ENCODE measurements around the gene USP3. TPM values are rescaled to one million over a fixed set of nuclear protein-coding genes. Genes with fewer than 3 reads are reported as not detected.

The USP3 gene
- total RNA-seq, 6 experiments from 2014 or later, result 21.9 to 33.8 (median 24.8) TPM

GRCh38 chr15:63555507-63555906, 51.1 kb downstream of the USP3 start:
- Histone ChIP-seq H3K9me3 (no peaks in the 10 kb centered on the region), H3K4me3 (no peak overlapping the region), H3K4me1 (peaks cover 0 to 24% (median 7%) of the 10 kb centered on the region in 4 donors), H3K27ac (no peak overlapping the region), H3K27me3 (no peaks in the 10 kb centered on the region), H3K36me3 (peaks cover 0 to 25% (median 3%) of the 10 kb centered on the region in 4 donors)
- no peak for TF ChIP-seq POLR2A (IDR thresholded peaks at IDR 0.05)
- no peak for TF ChIP-seq CTCF (IDR thresholded peaks at IDR 0.05)
- intact Hi-C loops (cut with DNase I), result no loop called here
- ATAC-seq (no peak), DNase-seq (no peak)

DNA sequence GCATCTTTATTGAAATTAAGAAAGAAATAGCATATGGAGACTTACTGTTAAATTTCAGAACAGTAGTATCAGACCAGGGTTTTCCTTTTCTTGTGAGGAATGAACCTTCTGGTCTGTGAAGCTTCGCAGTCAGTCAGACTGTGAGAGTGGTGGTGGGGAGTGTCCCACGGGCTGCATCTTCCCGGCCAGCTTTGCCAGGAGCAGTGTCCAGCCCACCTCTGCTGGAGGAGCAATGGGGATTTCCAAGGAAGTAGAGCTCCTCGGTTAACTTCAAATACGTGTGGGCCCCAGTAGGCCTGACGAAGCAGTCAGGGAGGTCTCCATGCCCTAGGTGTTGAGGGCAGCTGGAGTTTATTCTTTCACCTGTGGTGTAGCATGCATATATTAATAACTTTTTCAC, 51.9 kb downstream of the USP3 start:
- DNase-seq, result no peak
- Histone ChIP-seq H3K27ac (no peak overlapping the region), H3K36me3 (peaks cover 0 to 32% (median 3%) of the 10 kb centered on the region in 4 donors), H3K4me3 (no peak overlapping the region), H3K4me1 (peaks cover 0 to 24% (median 7%) of the 10 kb centered on the region in 4 donors), H3K9me3 (no peaks in the 10 kb centered on the region), H3K27me3 (no peaks in the 10 kb centered on the region)
- no peak for TF ChIP-seq CTCF (IDR thresholded peaks at IDR 0.05)
- TF ChIP-seq POLR2A (IDR thresholded peaks at IDR 0.05), result no peak
- intact Hi-C loops (cut with DNase I), result no loop called here
- no peak for ATAC-seq
- WGBS (ENCODE audit: insufficient coverage, low coverage, low lambda C conversion rate, missing lambda C conversion rate), result 79% methylated on average over 6 of the region's 6 CpGs

GRCh38 chr15:63556736-63557135, 52.3 kb downstream of the USP3 start:
- no peak overlapping the region for H3K4me3 ChIP-seq
- TF ChIP-seq CTCF (IDR thresholded peaks at IDR 0.05) (no peak), POLR2A (IDR thresholded peaks at IDR 0.05) (no peak)
- DNase-seq (no peak), ATAC-seq (no peak)
- H3K27me3 ChIP-seq, result no peaks in the 10 kb centered on the region
- H3K36me3 ChIP-seq, result peaks cover 0 to 37% (median 3%) of the 10 kb centered on the region in 4 donors
- 85% methylated on average over 6 of the region's 7 CpGs for WGBS (ENCODE audit: insufficient coverage, low coverage, low lambda C conversion rate, missing lambda C conversion rate)
- intact Hi-C loops (cut with DNase I), result no loop called here
- no peak overlapping the region for H3K27ac ChIP-seq
- no peaks in the 10 kb centered on the region for H3K9me3 ChIP-seq
- peaks cover 0 to 19% (median 7%) of the 10 kb centered on the region in 4 donors for H3K4me1 ChIP-seq

DNA sequence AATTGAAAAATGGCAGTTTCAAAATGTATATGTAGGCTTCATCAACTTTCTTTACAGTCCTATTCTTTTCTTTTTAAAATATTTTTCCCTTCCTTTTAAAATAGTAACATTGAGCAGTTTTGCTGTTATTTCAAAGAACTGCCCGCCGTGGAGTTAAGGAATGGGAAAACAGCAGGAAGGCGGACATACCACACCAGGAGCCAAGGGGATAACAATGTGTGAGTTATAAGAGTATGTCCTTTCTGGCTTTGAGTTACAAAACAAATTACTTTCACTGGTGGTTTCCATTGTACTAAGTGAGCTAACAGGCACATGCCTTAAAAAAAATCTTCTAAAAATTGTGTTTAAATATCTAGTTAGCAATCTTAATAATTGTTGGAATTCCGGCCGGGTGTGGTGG, 55.4 kb downstream of the USP3 start:
- intact Hi-C loops (cut with DNase I), result loop anchor here in 1 of 2 donors (10.0 kb wide), 1 partner anchor 45 kb away; no protein-coding TSS in a partner anchor
- no peak for DNase-seq
- ATAC-seq, result no peak
- Histone ChIP-seq H3K4me3 (no peak overlapping the region), H3K9me3 (no peaks in the 10 kb centered on the region), H3K27ac (no peak overlapping the region), H3K36me3 (peaks cover 0 to 61% (median 8%) of the 10 kb centered on the region in 4 donors), H3K27me3 (no peaks in the 10 kb centered on the region), H3K4me1 (no peaks in the 10 kb centered on the region)
- TF ChIP-seq CTCF (IDR thresholded peaks at IDR 0.05) (no peak), POLR2A (IDR thresholded peaks at IDR 0.05) (no peak)
- 95% methylated on average over 5 of the region's 5 CpGs for WGBS (ENCODE audit: insufficient coverage, low coverage, low lambda C conversion rate, missing lambda C conversion rate)
